HFFc6 (cell line): ENCODE results near the gene ALDH16A1. TPM values are rescaled to one million over a fixed set of nuclear protein-coding genes. Genes with fewer than 3 reads are reported as not detected.

Experiments
- DNase-seq: peaks from one replicate; pipeline ENCODE4 v3.0.0-alpha.2; 2018
- H3K27ac Mint-ChIP-seq: 2 replicates; pipeline ENCODE4 v1.8.0; 2020; ENCODE audit warnings: mild to moderate bottlenecking, mixed read lengths
- H3K27me3 Mint-ChIP-seq: 2 replicates; pipeline ENCODE4 v1.8.0; 2021; ENCODE audit warnings: mild to moderate bottlenecking, moderate library complexity, mixed read lengths; ENCODE audit not compliant: insufficient read depth
- H3K36me3 Mint-ChIP-seq: 2 replicates; pipeline ENCODE4 v1.8.0; 2021; ENCODE audit warnings: low read depth, mixed read lengths
- H3K4me1 Mint-ChIP-seq: 2 replicates; pipeline ENCODE4 v1.8.0; 2020; ENCODE audit warnings: low read depth, mixed read lengths
- H3K4me3 Mint-ChIP-seq: 2 replicates; pipeline ENCODE4 v1.8.0; 2020; ENCODE audit warnings: mild to moderate bottlenecking, moderate library complexity, mixed read lengths
- H3K9me3 Mint-ChIP-seq: 2 replicates; pipeline ENCODE4 v1.8.0; 2020; ENCODE audit warnings: mild to moderate bottlenecking, mixed read lengths
- CTCF ChIP-seq: fragments of 200-600 bp; sonication (generic); IDR thresholded peaks from 2 replicates; pipeline ENCODE4 v1.5.0; 2021; ENCODE audit warnings: antibody characterized with exemption, mild to moderate bottlenecking
- total RNA-seq, 6 experiments: library from RNA; stranded (reverse); fragmentation: NEBNext Ultra II Directional; extraction: Animal tissue kit (Norgen Biotek cat#: 25700); gene quantifications; 2 replicates in 1 of 6; 3 replicates in 5 of 6; pipeline ENCODE4 v1.2.3, GENCODE V29; 2021

ALDH16A1 gene
- total RNA-seq, 6 experiments from 2014 or later = 13.9 to 23.0 (median 19.8) TPM

GRCh38 chr19:49421039-49421877 lies 31.8 kb upstream of the ALDH16A1 start:
- Mint-ChIP-seq H3K27me3 (peaks cover 82% of the 10 kb centered on the region), H3K4me1 (peaks cover 11% of the 10 kb centered on the region), H3K4me3 (no peak overlapping the region), H3K9me3 (no peaks in the 10 kb centered on the region), H3K27ac (no peak overlapping the region), H3K36me3 (no peaks in the 10 kb centered on the region; the same call in 1 of the 2 replicates)
- TF ChIP-seq CTCF = no peak
- no peak for DNase-seq

DNA sequence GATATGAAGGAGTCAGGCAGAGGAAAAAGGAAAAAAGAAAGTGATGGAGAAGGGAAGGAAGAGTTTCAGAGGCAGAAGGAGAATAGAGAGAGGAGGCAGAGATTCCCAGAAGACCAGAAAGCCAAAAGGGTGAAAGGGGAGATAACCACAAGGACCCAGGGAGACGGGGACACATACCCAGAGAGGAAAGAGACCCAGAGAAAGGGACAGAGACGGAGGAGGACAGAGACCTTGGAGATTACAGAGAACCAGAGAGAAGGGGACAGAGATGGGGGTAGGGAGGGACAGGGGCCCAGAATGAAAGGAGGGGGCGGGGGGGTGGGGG lies 31.2 kb upstream of the ALDH16A1 start:
- no peak for DNase-seq
- H3K9me3 Mint-ChIP-seq = no peaks in the 10 kb centered on the region
- peaks cover 11% of the 10 kb centered on the region for H3K4me1 Mint-ChIP-seq
- no peaks in the 10 kb centered on the region; the same call in 1 of the 2 replicates for H3K36me3 Mint-ChIP-seq
- no peak overlapping the region for H3K4me3 Mint-ChIP-seq
- no peak overlapping the region for H3K27ac Mint-ChIP-seq
- peaks cover 83% of the 10 kb centered on the region for H3K27me3 Mint-ChIP-seq
- TF ChIP-seq CTCF = no peak

DNA sequence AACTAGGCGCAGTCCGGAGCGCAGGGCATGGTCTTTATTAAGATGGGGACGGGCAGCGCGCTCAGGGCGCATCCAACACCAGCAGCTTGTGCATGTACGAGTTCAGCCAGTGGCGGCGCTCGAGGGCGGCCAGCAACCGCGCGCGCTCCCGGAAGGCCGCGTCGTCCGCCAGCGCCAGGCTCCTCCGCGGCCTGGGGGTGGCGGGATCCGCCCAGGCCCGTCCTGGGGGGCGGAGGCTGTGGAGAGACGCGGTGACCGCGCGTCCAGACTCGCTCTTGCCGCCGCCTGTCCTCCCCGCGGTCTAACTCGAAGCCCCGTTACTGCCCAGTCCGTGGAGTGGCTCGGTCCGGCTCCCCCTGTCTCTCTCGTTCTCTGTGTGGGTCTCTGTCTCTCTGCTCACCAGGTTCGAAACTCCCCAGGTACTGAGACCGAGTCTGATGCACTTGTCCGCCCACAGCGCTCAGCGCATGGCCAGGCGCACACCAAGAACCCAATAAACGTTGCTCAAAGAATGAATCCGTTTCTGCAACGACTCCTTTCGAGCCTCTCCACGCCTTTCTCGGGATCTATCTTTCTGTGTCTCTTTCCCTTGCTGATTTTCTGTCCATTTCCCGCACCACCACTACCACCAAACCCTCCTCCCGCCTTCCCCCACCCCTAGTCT lies 30.5 kb upstream of the ALDH16A1 start:
- no peaks in the 10 kb centered on the region; the same call in 1 of the 2 replicates for H3K36me3 Mint-ChIP-seq
- H3K27me3 Mint-ChIP-seq = peaks cover 83% of the 10 kb centered on the region
- peak overlapping the region; percentile 25; the same call in 1 of the 2 replicates for H3K4me3 Mint-ChIP-seq
- H3K27ac Mint-ChIP-seq = no peak overlapping the region
- H3K4me1 Mint-ChIP-seq = peaks cover 11% of the 10 kb centered on the region
- DNase-seq = no peak
- H3K9me3 Mint-ChIP-seq = no peaks in the 10 kb centered on the region
- TF ChIP-seq CTCF = peak; percentile 39

GRCh38 chr19:49423071-49423984 lies 29.7 kb upstream of the ALDH16A1 start, which contains the start of gene PTH2:
TSS of gene PTH2 (minus strand) at chr19:49423441. CDS start at chr19:49423339, 102 bp downstream.
- Mint-ChIP-seq H3K9me3 (no peaks in the 10 kb centered on the region), H3K36me3 (no peaks in the 10 kb centered on the region; the same call in 1 of the 2 replicates), H3K4me3 (peak within 1 kb of the TSS; percentile 25; the same call in 1 of the 2 replicates), H3K27me3 (peaks cover 82% of the 10 kb centered on the region), H3K4me1 (peaks cover 11% of the 10 kb centered on the region), H3K27ac (no peak within 1 kb of the TSS)
- no peak for DNase-seq
- TF ChIP-seq CTCF = no peak

- no peaks in the 10 kb centered on the region; the same call in 1 of the 2 replicates for H3K36me3 Mint-ChIP-seq
- H3K4me3 Mint-ChIP-seq = no peak overlapping the region; the same call in 1 of the 2 replicates
- no peak for TF ChIP-seq CTCF
- H3K27me3 Mint-ChIP-seq = peaks cover 81% of the 10 kb centered on the region
- H3K4me1 Mint-ChIP-seq = peaks cover 11% of the 10 kb centered on the region
- no peaks in the 10 kb centered on the region for H3K9me3 Mint-ChIP-seq
- no peak for DNase-seq
- no peak overlapping the region for H3K27ac Mint-ChIP-seq
Measured at GRCh38 chr19:49423985-49424303, 29.1 kb upstream of the ALDH16A1 start.
